HG03442 (cell line): ENCODE measurements around the gene ATP6V1C2.
A peak's percentile ranks its signal among the peaks of the same experiment; 100 is the strongest.
"Not testable (repeated sequence)": the region's sequence is repeated elsewhere in the genome, so short reads cannot be mapped to it uniquely, and the experiment has no call there.

ENCODE experiments used
- ATAC-seq: cut with Tn5 transposase; IDR thresholded peaks from one replicate; pipeline ENCODE4 v1.9.1; 2021; ENCODE audit warnings: mild to moderate bottlenecking, moderate library complexity; ENCODE audit not compliant: unreplicated experiment

ATP6V1C2 gene

DNA sequence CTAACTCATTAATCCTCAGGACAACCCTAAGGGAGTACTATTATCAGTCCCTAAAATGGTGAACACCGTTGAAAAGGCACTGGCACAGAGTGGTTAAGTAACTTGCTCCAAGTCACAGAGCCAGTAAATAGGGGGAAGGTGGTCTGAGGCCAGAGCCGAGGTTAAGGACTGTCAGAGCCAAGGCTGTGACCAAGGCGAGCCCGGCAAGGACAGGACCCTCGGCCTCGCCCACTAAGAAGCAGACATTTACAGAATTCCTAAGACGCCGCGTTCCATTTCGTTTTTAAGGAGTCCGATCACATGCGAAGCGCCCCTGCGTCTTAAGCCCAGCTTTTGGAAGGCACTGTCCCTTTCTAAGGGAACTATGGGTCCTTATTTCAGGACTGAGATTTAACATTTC is 90.1 kb downstream of the ATP6V1C2 start:
- no peak for ATAC-seq

GRCh38 chr2:10812362-10813162 is 91.1 kb downstream of the ATP6V1C2 start, which contains the start of gene PDIA6:
TSS of gene PDIA6 (minus strand) at chr2:10812785. CDS start at chr2:10812696, 89 bp downstream.
- peak; percentile 88 for ATAC-seq

DNA sequence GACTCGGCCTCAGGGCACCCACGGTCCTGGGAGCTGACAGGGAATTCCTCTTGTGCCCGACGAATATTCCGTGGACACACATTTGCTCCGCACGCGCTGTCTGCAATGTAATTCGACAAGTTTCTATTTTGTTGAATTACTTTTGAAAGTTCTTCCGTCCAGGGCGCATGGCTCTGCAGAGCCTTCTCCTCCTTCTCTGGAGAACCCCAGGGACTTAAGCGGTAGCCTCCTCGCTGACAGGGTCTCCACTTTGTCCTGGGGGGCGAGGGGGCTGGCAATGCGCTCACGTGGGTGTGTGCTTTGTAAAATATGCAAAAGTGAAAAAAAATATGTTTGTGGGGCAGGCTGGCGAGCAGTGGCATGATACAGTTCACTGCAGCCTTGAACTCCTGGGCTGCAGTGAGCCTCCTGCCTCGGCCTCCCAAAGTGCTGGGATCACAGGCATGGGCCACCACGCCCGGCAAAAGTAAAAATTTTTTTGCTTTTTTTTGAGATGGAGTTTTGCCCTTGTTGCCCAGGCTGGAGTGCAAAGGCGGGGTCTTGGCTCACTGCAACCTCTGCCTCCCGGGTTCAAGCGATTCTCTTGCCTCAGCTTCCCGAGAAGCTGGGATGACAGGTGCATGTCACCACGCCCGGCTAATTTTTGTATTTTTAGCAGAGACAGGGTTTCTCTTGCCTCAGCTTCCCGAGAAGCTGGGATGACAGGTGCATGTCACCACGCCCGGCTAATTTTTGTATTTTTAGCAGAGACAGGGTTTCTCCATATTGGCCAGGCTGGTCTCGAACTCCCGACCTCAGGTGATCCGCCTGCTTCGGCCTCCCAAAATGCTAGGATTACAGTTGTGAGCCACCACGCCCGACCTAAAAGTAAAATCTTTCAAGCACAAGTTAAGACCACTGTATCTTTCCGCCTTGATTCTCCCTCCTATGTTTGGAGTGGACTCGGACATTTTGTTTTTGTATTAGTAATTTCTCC is 92.0 kb downstream of the ATP6V1C2 start:
- not testable (repeated sequence) for ATAC-seq

- ATAC-seq, result no peak
These were observed 92.7 kb downstream of the ATP6V1C2 start for GRCh38 chr2:10814142-10814541.

GRCh38 chr2:10814571-10815331 is 93.3 kb downstream of the ATP6V1C2 start:
- no peak for ATAC-seq

DNA sequence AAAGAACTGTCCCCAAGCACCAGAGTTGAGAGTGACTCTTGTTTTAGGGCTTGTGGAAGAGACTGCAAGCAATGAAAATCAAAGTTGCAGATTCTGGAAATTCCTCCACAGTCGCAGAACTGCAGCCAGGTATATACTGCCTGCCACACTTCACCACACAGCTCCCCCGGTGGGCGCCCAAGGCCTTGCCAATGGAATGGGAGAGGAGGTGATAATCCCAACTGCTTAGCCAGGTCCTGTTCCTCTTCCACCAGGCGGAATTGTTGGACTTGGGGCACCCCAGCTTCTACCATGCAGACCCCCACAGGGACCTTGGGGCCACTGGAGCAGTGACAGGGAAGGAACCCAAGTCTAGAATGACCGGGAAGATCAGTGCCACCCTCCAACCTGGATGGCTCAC is 96.0 kb downstream of the ATP6V1C2 start:
- ATAC-seq, result no peak

DNA sequence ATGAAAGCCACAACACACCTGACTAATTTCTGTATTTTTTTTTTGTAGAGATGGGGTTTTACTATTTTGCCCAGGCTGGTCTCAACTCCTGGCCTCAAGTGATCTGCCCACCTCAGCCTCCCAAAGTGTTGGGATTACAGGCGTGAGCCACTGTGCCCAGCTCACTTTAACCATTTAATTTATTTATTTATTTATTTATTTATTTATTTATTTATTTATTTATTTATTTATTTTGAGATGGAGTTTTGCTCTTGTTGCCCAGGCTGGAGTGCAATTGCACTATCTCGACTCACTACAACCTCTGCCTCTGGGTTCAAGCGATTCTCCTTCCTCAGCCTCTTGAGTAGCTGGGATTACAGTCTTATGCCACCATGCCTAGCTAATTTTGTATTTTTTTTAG is 96.9 kb downstream of the ATP6V1C2 start:
- not testable (repeated sequence) for ATAC-seq

DNA sequence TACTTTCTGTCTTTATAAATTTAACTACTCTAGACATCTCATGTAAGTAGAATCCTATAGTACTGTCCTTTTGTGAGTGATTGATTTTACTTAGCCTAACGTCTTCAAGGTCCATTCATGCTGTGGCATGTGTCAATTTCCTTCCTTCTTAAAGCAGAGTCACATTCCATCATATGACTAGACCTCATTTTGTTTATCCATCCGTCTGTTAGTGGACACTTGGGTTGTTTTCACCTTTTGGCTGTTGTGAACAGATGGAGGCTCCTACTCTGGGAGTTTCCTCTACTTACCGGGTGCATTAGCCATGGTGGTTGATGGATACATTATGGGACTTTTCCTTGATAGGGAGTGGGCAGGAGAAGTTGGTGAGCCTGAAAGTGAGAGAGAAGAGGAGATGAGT is 97.6 kb downstream of the ATP6V1C2 start:
- no peak for ATAC-seq

GRCh38 chr2:10819714-10820314 is 98.4 kb downstream of the ATP6V1C2 start:
- ATAC-seq, result no peak

GRCh38 chr2:10820562-10820961 is 99.1 kb downstream of the ATP6V1C2 start:
- no peak for ATAC-seq

GRCh38 chr2:10820978-10821695 is 99.7 kb downstream of the ATP6V1C2 start:
- ATAC-seq, result no peak

DNA sequence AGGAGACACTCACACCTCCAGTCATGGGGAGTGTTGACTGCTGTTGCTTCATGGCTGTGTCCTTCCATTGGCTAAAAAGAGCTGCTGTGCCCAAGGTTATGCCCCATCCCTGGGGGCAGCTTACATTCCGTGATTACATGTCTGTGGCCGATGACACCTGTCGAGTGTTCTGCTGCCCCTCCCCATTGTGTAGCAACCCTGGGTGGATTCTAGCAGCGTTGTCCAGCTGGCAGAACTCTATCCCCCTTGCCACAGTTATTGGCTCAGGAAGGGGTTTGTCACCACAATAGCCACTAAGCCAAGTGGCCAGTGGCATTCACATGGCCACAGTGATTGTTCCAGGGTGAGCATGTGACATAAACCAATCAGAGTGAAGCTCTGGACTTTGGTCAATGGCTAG is 102.8 kb downstream of the ATP6V1C2 start:
- no peak for ATAC-seq

DNA sequence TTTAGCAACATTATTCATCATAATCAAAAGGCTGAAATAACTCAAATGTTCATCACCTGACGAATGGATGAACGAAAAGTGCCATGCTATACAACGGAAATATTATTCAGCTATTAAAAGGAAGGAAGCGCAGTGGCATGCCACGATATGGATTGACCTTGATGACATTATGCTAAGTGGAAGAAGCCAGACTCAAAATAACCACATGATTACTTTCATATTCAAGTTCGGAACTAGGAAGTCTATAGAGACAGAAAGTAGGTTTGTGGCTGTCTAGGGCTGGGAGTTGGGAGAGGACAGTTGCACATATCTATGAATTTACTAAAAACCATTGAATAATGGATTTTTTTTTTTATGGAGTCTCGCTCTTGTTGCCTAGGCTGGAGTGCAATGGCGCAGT is 104.6 kb downstream of the ATP6V1C2 start:
- no peak for ATAC-seq

DNA sequence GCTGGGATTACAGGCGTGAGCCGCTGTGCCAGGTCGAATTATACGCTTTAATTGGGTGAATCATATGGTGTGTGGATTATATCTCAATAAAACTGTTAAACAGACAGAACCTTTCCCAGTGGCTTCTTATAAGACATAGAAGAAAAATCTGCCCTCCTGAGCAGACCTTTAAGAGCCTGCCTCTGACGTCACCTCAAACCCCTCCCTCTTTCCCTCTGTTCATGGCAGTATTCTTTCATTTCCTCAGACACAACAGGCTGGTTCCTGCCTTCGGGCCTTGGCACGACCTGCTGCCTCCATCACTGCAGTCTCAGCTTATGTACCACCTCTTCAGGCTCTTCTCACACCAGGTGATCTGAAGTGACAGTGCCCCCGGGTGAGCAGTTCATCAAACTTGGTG is 105.2 kb downstream of the ATP6V1C2 start:
- no peak for ATAC-seq

DNA sequence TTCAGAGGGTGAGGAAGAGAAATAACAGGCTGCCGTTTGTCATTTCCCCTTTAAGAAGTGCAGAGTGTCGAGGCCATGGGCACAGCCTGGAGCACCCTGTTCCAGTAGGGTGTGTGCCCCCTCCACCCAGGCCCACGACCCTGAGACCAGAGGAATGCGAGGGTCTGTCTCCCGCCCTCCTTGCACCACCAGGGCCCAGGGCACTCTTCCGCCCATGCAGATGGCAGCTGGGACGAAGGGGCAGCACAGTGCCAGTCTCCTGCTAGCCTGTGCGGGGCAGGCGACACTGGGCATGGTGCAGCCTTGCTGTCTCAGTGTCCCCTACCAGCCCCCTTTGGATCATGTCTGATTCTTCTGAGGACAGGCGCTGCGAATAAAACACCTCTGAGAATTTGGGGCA is 106.9 kb downstream of the ATP6V1C2 start:
- ATAC-seq, result no peak

- ATAC-seq, result no peak
These were observed 107.9 kb downstream of the ATP6V1C2 start for GRCh38 chr2:10829299-10829698.

- ATAC-seq, result no peak
These were observed 108.8 kb downstream of the ATP6V1C2 start for GRCh38 chr2:10830203-10830602.

DNA sequence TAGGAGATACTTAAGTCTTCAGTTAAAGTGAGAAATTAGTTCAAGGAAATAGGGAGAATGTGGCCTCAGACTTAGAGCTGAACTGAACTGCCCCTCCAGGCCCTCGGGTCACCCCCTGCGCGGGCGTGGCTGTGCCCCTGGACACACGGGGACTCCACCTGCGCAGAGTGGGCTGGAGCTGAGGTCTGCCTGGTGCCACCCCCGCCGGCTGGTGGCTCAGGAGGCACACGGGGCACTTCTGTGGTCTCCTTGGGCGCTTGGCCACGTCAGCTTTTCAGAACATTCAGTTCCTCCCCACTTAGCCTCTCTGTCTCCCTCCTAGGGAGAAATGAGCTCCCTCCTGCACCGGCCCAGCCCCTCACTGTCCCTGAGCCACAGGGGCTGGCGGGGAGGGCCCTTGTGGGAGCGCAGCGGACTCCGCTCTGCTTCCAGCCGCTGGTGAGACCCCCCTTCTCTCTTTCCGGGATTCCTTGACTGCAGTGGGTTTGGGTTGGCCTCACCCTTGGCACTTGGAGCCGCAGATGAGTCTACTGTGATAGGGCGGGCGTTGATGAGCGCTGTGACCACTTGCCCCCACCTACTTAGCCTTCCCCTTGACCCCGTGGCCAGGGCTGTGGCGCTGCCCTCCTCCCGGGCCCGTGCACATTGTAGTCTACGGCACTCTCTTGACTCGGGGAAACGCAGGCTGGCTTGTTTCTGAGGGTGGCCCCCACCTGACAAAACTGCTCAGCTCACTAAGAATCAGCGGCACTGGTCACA is 109.4 kb downstream of the ATP6V1C2 start:
- no peak for ATAC-seq

- no peak for ATAC-seq
These were observed 110.1 kb downstream of the ATP6V1C2 start for GRCh38 chr2:10831400-10831985.
